ENCODE results near the gene RBM39. TPM values are rescaled to one million over a fixed set of nuclear protein-coding genes. Genes with fewer than 3 reads are reported as not detected.
"Not testable (repeated sequence)": the region's sequence is repeated elsewhere in the genome, so short reads cannot be mapped to it uniquely, and the experiment has no call there.

RBM39 gene
- total RNA-seq, 2 donors from 2014 or later = 232 to 413 TPM

- DNase-seq (ENCODE audit: low spot score) = no peak
- Histone ChIP-seq H3K9me3 (no peaks in the 10 kb centered on the region), H3K27me3 (replicated peaks; ENCODE audit: insufficient read depth) (no peaks in the 10 kb centered on the region), H3K27ac (no peak overlapping the region), H3K4me1 (ENCODE audit: control insufficient read depth in 1 of 2, low read depth in 2 of 2) (peaks cover 0 to 7% of the 10 kb centered on the region in 2 donors), H3K36me3 (peaks cover 87% of the 10 kb centered on the region), H3K4me3 (no peak overlapping the region)
- no peak for TF ChIP-seq CTCF (IDR thresholded peaks at IDR 0.05)
- ATAC-seq (ENCODE audit: insufficient number of reproducible peaks, low FRiP score, low read depth) = no peak
Measured at GRCh38 chr20:35716330-35716729, 25.7 kb downstream of the RBM39 start.

- DNase-seq (ENCODE audit: low spot score) = no peak
- H3K9me3 ChIP-seq = no peaks in the 10 kb centered on the region
- H3K27ac ChIP-seq = no peak overlapping the region
- TF ChIP-seq CTCF (IDR thresholded peaks at IDR 0.05) = no peak
- no peak overlapping the region for H3K4me3 ChIP-seq
- no peak for ATAC-seq (ENCODE audit: insufficient number of reproducible peaks, low FRiP score, low read depth)
- no peaks in the 10 kb centered on the region for H3K27me3 ChIP-seq (replicated peaks; ENCODE audit: insufficient read depth)
- peaks cover 0 to 12% of the 10 kb centered on the region in 2 donors for H3K4me1 ChIP-seq (ENCODE audit: control insufficient read depth in 1 of 2, low read depth in 2 of 2)
- peaks cover 85% of the 10 kb centered on the region for H3K36me3 ChIP-seq
Measured at GRCh38 chr20:35715652-35716051, 26.4 kb downstream of the RBM39 start.

- TF ChIP-seq CTCF (IDR thresholded peaks at IDR 0.05) = no peak
- ATAC-seq (ENCODE audit: insufficient number of reproducible peaks, low FRiP score, low read depth) = no peak
- H3K27me3 ChIP-seq (replicated peaks; ENCODE audit: insufficient read depth) = no peaks in the 10 kb centered on the region
- no peak for DNase-seq (ENCODE audit: low spot score)
- no peak overlapping the region for H3K4me3 ChIP-seq
- no peaks in the 10 kb centered on the region for H3K9me3 ChIP-seq
- H3K36me3 ChIP-seq = peaks cover 70% of the 10 kb centered on the region
- H3K27ac ChIP-seq = no peak overlapping the region
- H3K4me1 ChIP-seq (ENCODE audit: control insufficient read depth in 1 of 2, low read depth in 2 of 2) = peaks cover 0 to 27% of the 10 kb centered on the region in 2 donors
Measured at GRCh38 chr20:35714127-35714526, 27.9 kb downstream of the RBM39 start.

GRCh38 chr20:35713120-35713519 is 28.9 kb downstream of the RBM39 start:
- peaks cover 62% of the 10 kb centered on the region for H3K36me3 ChIP-seq
- not testable (repeated sequence) for DNase-seq (ENCODE audit: low spot score); H3K9me3 ChIP-seq; ATAC-seq (ENCODE audit: insufficient number of reproducible peaks, low FRiP score, low read depth); H3K4me3 ChIP-seq; H3K27ac ChIP-seq; H3K27me3 ChIP-seq (replicated peaks; ENCODE audit: insufficient read depth)
- peaks cover 0 to 32% of the 10 kb centered on the region in 2 donors for H3K4me1 ChIP-seq (ENCODE audit: control insufficient read depth in 1 of 2, low read depth in 2 of 2)

- Histone ChIP-seq H3K27me3 (replicated peaks; ENCODE audit: insufficient read depth) (no peaks in the 10 kb centered on the region), H3K9me3 (no peaks in the 10 kb centered on the region), H3K36me3 (peaks cover 49% of the 10 kb centered on the region), H3K27ac (no peak overlapping the region), H3K4me1 (ENCODE audit: control insufficient read depth in 1 of 2, low read depth in 2 of 2) (peaks cover 0 to 28% of the 10 kb centered on the region in 2 donors), H3K4me3 (no peak overlapping the region)
- DNase-seq (ENCODE audit: low spot score) (no peak), ATAC-seq (ENCODE audit: insufficient number of reproducible peaks, low FRiP score, low read depth) (no peak)
- no peak for TF ChIP-seq CTCF (IDR thresholded peaks at IDR 0.05)
Measured at GRCh38 chr20:35711588-35712209, 30.4 kb downstream of the RBM39 start.

Measured in thoracic aorta (tissue), 2 donors.